Fibroblast of the aortic adventitia (primary cell): ENCODE measurements around the gene SLC7A10. TPM values are rescaled to one million over a fixed set of nuclear protein-coding genes. Genes with fewer than 3 reads are reported as not detected.
"Not testable (repeated sequence)": the region's sequence is repeated elsewhere in the genome, so short reads cannot be mapped to it uniquely, and the experiment has no call there.

ENCODE experiments used
- DNase-seq: peaks from one replicate; pipeline ENCODE4 v3.0.0-alpha.2; 2010; ENCODE audit warnings: low read depth
- H3K4me3 ChIP-seq: 2 replicates; pipeline ENCODE4 v1.5.1; 2011; ENCODE audit warnings: low read depth, mild to moderate bottlenecking, control low read depth, low read length, moderate library complexity
- CTCF ChIP-seq: IDR thresholded peaks from 2 replicates; pipeline ENCODE4 v1.5.1; 2011; ENCODE audit warnings: mild to moderate bottlenecking, low read length, control low read depth, inconsistent platforms; ENCODE audit not compliant: insufficient read depth
- total RNA-seq: library from RNA; depleted of rRNA; stranded (reverse); fragments of >200 nt; gene quantifications from 2 replicates; pipeline ENCODE4 v1.2.3, GENCODE V29; 2012; ENCODE audit warnings: low replicate concordance

The SLC7A10 gene
- total RNA-seq, 1 donor: not detected

DNA sequence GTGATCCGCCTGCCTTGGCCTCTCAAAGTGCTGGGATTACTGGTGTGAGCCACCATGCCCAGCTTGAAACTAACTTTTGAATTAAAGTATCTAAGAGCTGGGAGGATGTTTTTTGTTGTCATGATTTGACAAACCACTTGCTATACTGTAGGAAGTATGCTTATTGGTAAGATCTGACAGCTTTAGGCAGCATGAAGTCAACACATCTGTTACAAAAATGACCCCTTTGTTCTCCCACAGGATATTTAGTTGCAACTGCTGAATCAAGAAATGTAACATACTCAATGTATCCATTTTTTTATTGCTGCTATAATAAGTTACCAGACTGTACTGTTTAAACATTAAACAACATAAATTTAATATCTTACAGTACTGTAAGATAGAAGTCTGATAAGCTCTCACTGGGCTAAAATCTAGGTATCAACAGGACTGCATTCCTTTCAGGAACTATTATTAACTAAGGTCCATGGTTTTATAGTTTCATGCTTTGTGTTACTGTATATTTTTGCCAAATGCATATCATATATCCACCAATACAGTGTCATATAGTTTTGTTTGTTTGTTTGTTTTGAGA, 54.3 kb downstream of the SLC7A10 start:
- DNase-seq: no peak
- no peak for TF ChIP-seq CTCF
- no peak overlapping the region for H3K4me3 ChIP-seq

DNA sequence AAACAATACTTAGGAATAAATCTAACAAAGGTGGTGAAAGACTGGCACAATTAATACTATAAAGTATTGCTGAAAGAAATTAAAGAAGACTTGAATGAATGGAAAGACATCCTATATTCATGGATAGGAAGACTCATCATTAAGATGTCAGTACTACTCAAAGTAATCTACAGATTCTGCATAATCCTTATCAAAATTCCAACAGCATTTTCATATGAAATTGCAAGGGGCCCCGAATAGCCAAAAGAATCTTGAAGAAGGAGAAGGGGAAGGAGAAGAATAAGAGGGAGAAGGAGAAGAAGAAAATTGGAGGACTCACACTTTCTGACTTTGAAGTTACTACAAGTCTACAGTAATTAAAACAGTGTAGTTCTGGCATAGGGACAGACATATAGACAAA, 57.1 kb downstream of the SLC7A10 start:
- TF ChIP-seq CTCF: no peak

DNA sequence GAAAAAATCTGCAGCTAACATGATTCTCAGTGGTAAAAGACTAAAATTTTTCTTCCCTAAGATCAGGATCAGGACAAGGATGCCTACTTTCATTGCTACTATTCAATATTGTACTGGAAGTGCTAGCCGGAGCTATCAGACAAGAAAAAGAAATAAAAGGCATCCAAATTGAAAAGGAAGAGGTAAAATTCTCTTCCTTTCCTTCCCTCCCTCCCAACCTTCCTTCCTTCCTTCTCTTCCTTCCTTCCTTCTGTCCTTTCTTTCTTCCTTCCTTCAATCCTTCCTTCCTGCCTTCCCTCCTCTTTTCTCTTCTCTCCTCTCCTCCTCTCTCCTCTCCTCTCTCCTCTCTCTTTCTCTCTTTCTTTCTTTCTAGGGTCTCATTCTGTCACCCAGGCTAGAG, 58.2 kb downstream of the SLC7A10 start:
- TF ChIP-seq CTCF: no peak
- H3K4me3 ChIP-seq: no peak overlapping the region
- DNase-seq: no peak

More for the DNA sequence above, 57.1 kb downstream of the SLC7A10 start:
- H3K4me3 ChIP-seq: no peak overlapping the region
- DNase-seq: no peak

DNA sequence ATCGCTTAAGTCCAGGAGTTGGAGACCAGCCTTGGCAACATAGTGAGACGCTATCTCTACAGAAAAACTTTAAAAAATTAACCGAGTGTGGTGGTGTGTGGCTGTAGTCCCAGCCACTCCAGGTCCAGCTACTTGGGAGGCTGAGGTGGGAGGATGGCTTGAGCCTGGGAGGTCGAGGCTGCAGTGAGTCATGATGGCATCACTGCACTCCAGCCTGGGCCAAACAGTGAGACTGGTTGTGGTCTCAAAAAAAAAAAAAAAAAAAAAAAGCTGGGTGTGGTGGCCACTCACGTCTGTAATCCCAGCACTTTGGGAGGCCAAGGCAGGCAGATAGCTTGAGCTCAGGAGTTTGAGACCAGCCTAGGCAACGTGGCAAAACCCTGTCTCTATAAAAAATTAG, 59.6 kb downstream of the SLC7A10 start:
- DNase-seq: peak; percentile 10
- not testable (repeated sequence) for H3K4me3 ChIP-seq

DNA sequence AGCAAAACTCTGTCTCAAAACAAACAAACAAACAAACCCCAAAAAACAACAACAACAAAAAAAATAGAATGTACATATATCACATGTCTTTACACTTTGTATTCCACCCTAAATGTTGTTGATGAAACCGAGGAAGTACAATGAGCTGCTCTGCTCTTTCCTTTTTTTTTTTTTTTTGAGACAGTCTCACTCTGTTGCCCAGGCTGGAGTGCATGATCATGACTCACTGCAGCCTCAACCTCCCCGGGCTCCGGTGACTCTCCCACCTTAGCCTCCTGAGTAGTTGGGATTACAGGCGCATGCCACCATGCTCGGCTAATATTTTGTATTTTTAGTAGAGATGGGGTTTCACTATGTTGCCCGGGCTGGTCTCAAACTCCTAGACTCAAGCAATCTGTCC, 62.2 kb downstream of the SLC7A10 start:
- no peak for TF ChIP-seq CTCF
- no peak overlapping the region for H3K4me3 ChIP-seq
- DNase-seq: no peak

DNA sequence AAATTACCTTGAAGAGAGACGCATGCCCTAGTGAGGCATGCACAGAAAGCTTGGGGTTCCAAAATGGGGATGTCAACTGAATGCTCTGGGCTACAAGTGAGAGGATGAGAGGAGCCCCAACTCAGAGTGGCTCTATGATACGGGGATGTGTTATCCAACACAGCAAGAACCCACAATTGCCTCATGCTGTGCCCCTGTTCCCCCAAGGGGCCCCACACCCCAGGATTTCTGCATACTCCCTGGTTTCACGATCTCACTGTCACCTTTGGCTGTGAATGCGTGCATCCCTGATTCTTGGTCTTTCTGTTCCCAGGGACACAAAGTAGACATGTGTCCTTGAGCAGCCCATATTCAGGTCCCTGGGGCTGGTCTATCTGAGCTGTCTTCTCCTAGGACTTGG, 64.4 kb downstream of the SLC7A10 start:
- no peak for TF ChIP-seq CTCF
- H3K4me3 ChIP-seq: no peak overlapping the region
- no peak for DNase-seq

GRCh38 chr19:33159893-33160292, 65.8 kb downstream of the SLC7A10 start:
- no peak for DNase-seq
- no peak overlapping the region for H3K4me3 ChIP-seq
- no peak for TF ChIP-seq CTCF

DNA sequence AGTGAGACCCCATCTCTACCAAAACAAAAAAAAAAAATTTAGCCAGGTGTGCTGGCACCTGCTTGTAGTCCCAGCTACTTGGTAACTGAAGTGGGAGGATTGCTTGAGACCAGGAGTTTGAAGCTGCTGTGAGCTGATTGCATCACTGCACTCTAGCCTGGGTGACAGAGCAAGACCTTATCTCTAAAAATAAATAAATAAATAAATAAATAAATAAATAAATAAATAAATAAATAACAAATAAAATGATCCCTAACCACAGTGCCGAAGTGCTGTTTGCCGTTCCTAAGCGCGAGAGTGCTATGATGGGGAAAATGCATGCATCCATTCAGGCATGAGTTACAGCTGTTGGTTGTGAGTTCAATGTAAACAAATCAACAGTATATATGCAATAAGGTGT, 66.5 kb downstream of the SLC7A10 start:
- DNase-seq: no peak
- no peak for TF ChIP-seq CTCF
- no peak overlapping the region for H3K4me3 ChIP-seq
